Lung (tissue), 12 donors: Measurements from ENCODE around the gene DCST1. TPM values are rescaled to one million over a fixed set of nuclear protein-coding genes. Genes with fewer than 3 reads are reported as not detected.

Source experiments
- ATAC-seq: fragments of 200-7000 bp; cut with Tn5 transposase; one replicate; pipeline ENCODE4 v1.9.1; 2020; ENCODE audit warnings: moderate number of reproducible peaks; ENCODE audit not compliant: insufficient read depth, low FRiP score
- DNase-seq, 3 donors: peaks; one replicate each; pipeline ENCODE4 v3.0.0-alpha.2; 2013 to 2017
- H3K27ac ChIP-seq, 2 donors: one replicate each; pipeline ENCODE4 v1.5.1; 2013; ENCODE audit warnings: mild to moderate bottlenecking in 2 of 2, moderate library complexity in 2 of 2, control low read depth in 1 of 2, inconsistent platforms in 1 of 2, low read depth in 1 of 2, low read length in 1 of 2
- H3K27me3 ChIP-seq, 3 donors: one replicate each; pipeline ENCODE4 v1.5.1; 2013; ENCODE audit warnings: low read length in 2 of 3; ENCODE audit not compliant: control insufficient read depth in 3 of 3, insufficient read depth in 3 of 3
- H3K36me3 ChIP-seq, 4 donors: one replicate each; pipeline ENCODE4 v1.5.1; 2013; ENCODE audit warnings: low read length in 4 of 4, mild to moderate bottlenecking in 1 of 4, moderate library complexity in 1 of 4; ENCODE audit not compliant: control insufficient read depth in 4 of 4, insufficient read depth in 4 of 4
- H3K4me1 ChIP-seq, 5 donors: one replicate each; pipeline ENCODE4 v1.5.1; 2013; ENCODE audit warnings: low read length in 5 of 5, mild to moderate bottlenecking in 2 of 5, moderate library complexity in 1 of 5; ENCODE audit not compliant: control insufficient read depth in 5 of 5, insufficient read depth in 5 of 5
- H3K4me3 ChIP-seq: one replicate; pipeline ENCODE4 v1.5.1; 2013; ENCODE audit warnings: mild to moderate bottlenecking, control low read depth, moderate library complexity
- H3K9ac ChIP-seq, 2 donors: one replicate each; pipeline ENCODE4 v1.5.1; 2013; ENCODE audit warnings: low read length in 2 of 2, control low read depth in 1 of 2; ENCODE audit not compliant: insufficient read depth in 1 of 2
- H3K9me3 ChIP-seq, 4 donors: one replicate each; pipeline ENCODE4 v1.5.1; 2013; ENCODE audit warnings: low read length in 3 of 4, mild to moderate bottlenecking in 1 of 4, moderate library complexity in 1 of 4; ENCODE audit not compliant: control insufficient read depth in 4 of 4, insufficient read depth in 3 of 4
- WGBS, 2 donors: extraction: QIAGEN DNeasy Blood & Tissue Kit; methylation state at CpG; one replicate each; pipeline ENCODE4 v1.1.7; 2013; 5-methylcytosine and 5-hydroxymethylcytosine counted together
- polyA plus RNA-seq, 2 donors: library from polyadenylated mRNA; stranded (reverse); fragments of 200-250 nt; gene quantifications; one replicate each; pipeline ENCODE4 v1.2.1, GENCODE V29; 2013
- total RNA-seq, 2 donors: library from RNA; depleted of rRNA in 1 of 2; stranded (reverse); fragments of >200 nt in 1 of 2; gene quantifications; one replicate each; pipeline ENCODE4 v1.2.1, GENCODE V29; 2014 to 2021
- TF ChIP-seq, protein P1 (sequence below): IDR thresholded peaks from 2 replicates; pipeline ENCODE4 v1.5.1; 2012; ENCODE audit warnings: mild to moderate bottlenecking; ENCODE audit errors: control extremely low read depth, extremely low read depth
- donor health status: control.
- donor health status: control.
- donor health status: Bipolar disorder and iron deficiency.
- donor health status: healthy.
- donor health status: DM: yes; HTN: yes; CAD: no.

Gene DCST1
- total and polyA plus RNA-seq, 4 donors: 0.08 to 0.20 TPM; not detected in 2

DNA sequence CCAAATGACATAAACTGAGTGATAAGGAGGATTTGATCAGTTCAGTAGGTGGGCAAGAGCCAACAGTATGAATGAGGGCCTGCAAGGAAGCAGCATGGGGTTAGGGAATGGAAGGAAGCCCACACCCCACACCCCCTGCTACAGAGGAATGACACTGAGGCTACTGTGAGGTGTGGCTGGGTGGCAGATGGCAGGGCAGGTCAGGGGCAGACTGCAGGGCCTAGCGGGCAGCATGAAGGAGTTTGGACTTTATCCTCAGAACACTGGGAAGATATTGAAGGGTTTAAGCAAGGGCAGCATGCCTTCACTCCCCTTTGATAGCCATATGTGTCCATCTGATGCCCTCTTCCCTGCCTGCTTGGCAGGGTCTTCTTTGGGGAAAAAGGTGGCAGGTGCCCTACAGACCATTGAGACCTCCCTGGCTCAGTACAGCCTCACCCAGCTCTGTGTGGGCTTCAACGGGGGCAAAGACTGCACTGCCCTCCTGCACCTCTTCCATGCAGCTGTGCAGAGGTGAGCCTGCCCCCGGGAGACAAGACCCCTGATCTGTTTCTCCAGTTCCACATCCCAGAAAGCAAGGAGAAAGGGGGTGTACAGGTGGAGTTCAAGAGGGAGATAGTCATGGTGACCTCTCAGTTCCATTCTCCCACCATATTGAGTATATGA, 44.3 kb upstream of the DCST1 start:
- WGBS, 2 donors: 83 to 94% methylated on average over 3 of the region's 3 CpGs
- DNase-seq: no peak
- no peaks in the 10 kb centered on the region for H3K9me3 ChIP-seq
- H3K4me3 ChIP-seq: no peak overlapping the region
- H3K27me3 ChIP-seq: no peaks in the 10 kb centered on the region
- TF ChIP-seq, protein P1, sequence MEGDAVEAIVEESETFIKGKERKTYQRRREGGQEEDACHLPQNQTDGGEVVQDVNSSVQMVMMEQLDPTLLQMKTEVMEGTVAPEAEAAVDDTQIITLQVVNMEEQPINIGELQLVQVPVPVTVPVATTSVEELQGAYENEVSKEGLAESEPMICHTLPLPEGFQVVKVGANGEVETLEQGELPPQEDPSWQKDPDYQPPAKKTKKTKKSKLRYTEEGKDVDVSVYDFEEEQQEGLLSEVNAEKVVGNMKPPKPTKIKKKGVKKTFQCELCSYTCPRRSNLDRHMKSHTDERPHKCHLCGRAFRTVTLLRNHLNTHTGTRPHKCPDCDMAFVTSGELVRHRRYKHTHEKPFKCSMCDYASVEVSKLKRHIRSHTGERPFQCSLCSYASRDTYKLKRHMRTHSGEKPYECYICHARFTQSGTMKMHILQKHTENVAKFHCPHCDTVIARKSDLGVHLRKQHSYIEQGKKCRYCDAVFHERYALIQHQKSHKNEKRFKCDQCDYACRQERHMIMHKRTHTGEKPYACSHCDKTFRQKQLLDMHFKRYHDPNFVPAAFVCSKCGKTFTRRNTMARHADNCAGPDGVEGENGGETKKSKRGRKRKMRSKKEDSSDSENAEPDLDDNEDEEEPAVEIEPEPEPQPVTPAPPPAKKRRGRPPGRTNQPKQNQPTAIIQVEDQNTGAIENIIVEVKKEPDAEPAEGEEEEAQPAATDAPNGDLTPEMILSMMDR: no peak
- ATAC-seq: no peak
- H3K36me3 ChIP-seq: peaks cover 0 to 33% (median 6%) of the 10 kb centered on the region in 4 donors
- no peak overlapping the region for H3K9ac ChIP-seq
- no peak overlapping the region for H3K27ac ChIP-seq
- H3K4me1 ChIP-seq: peaks cover 0 to 1% (median 0%) of the 10 kb centered on the region in 5 donors

GRCh38 chr1:154990276-154990675, 43.3 kb upstream of the DCST1 start:
- TF ChIP-seq, protein P1: no peak
- WGBS, 2 donors: 91 to 97% methylated on average over 8 of the region's 8 CpGs
- H3K9ac ChIP-seq: no peak overlapping the region
- no peaks in the 10 kb centered on the region for H3K9me3 ChIP-seq
- no peak overlapping the region for H3K27ac ChIP-seq
- ATAC-seq: no peak
- H3K4me1 ChIP-seq: no peaks in the 10 kb centered on the region
- no peaks in the 10 kb centered on the region for H3K27me3 ChIP-seq
- no peak overlapping the region for H3K4me3 ChIP-seq
- DNase-seq: no peak
- peaks cover 0 to 31% (median 6%) of the 10 kb centered on the region in 4 donors for H3K36me3 ChIP-seq

DNA sequence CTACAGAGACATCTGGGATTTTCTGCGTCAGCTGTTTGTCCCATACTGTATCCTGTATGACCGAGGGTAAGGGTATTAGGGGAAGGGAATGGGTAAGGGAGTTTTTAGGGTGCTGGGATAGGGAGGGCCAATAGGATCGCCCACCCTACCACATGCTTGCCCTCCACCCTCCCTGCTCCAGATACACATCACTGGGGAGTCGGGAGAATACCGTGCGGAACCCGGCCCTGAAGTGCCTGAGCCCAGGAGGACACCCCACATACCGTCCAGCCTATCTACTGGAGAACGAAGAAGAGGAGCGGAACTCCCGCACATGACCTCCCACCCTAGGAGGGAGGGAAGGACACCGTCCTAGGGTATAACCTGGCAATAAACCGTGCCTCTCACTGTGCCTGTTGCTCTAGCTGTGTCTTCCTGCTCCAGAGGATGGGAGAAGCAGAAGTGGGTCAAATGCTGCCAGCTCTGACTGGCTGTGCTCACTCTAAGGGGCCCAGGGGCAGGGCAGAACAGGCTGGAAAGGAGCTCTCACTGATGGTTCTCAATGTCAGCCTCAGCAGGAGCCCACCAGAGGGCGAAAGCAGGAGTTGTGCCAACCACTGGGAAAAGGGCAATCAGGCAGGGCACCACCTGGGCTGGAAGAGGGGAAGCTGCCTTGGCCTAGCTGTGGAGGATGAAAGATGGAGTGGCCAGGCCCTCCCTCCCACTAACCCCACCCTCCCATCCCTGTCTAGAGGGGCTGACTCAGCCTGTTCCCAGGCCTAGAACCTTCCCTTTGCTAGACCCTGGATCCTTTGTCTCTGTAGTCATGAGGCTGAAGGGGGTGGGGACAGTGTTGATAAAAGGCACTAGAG, 40.7 kb upstream of the DCST1 start:
- H3K27ac ChIP-seq: no peak overlapping the region
- no peak overlapping the region for H3K9ac ChIP-seq
- DNase-seq (no peak), ATAC-seq (no peak)
- WGBS, 2 donors: 82 to 85% methylated on average over 14 of the region's 14 CpGs
- no peak overlapping the region for H3K4me3 ChIP-seq
- no peaks in the 10 kb centered on the region for H3K9me3 ChIP-seq
- no peaks in the 10 kb centered on the region for H3K27me3 ChIP-seq
- peaks cover 0 to 22% (median 5%) of the 10 kb centered on the region in 4 donors for H3K36me3 ChIP-seq
- no peaks in the 10 kb centered on the region for H3K4me1 ChIP-seq
- TF ChIP-seq, protein P1: no peak
